ENCODE data around the gene BPNT1. TPM values are rescaled to one million over a fixed set of nuclear protein-coding genes. Genes with fewer than 3 reads are reported as not detected.
A peak's percentile ranks its signal among the peaks of the same experiment; 100 is the strongest.

The BPNT1 gene
- total and polyA plus RNA-seq, 2 of the 8 experiments (the other 6 are each of a cell fraction or from before 2014, with no cell fraction given) = 13.2 to 16.3 TPM

GRCh38 chr1:220045356-220046051, 44.1 kb downstream of the BPNT1 start:
- ChIA-PET CTCF (ENCODE audit: partially characterized antibody) (interaction anchor here (0.5 to 1.0 kb wide), 4 partner anchors 12 to 44 kb away, joined by 3 read pairs; partner anchors contain the start of gene BPNT1), POLR2A (ENCODE audit: partially characterized antibody) (no interaction called here)
- H2AK5ac ChIP-seq (ENCODE audit: low read depth, low read length) = no peak overlapping the region
- H3K4me2 ChIP-seq (ENCODE audit: insufficient read depth in 1 of 2, low read depth in 2 of 2, low read length in 2 of 2) = peak overlapping the region; percentile 41 to 82
- no peak overlapping the region for H3K23ac ChIP-seq (ENCODE audit: insufficient read length)
- H2BK120ac ChIP-seq (replicated peaks; ENCODE audit: low read depth, low read length) = no peak overlapping the region
- H2BK5ac ChIP-seq (ENCODE audit: low read depth, low read length) = peak overlapping the region; percentile 95; the same call in 1 of the 2 replicates
- no peak overlapping the region for H3K14ac ChIP-seq (ENCODE audit: insufficient read length)
- H4K91ac ChIP-seq (replicated peaks; ENCODE audit: insufficient read length, low read length) = no peak overlapping the region
- 0 out of 2 replicates have a peak, but pooled peaks cover 3% of the 10 kb centered on the region for H3K23me2 ChIP-seq (ENCODE audit: low read depth, low read length)
- no peak overlapping the region for H4K5ac ChIP-seq (ENCODE audit: insufficient read length, low read depth, low read length)
- H2BK12ac ChIP-seq (ENCODE audit: low read depth, low read length) = no peak overlapping the region
- H3K9ac ChIP-seq (replicated peaks in 1 of 4; ENCODE audit: extremely low read depth in 1 of 4, low read depth in 3 of 4, low read length in 3 of 4) = peak overlapping the region; percentile 54 to 91 (median 78); a peak in 6 of 7 replicates
- no peaks in the 10 kb centered on the region for H3K36me3 ChIP-seq (ENCODE audit: control insufficient read depth in 2 of 4, insufficient read depth in 4 of 4, low read length in 3 of 4)
- H3K79me2 ChIP-seq (ENCODE audit: control insufficient read depth in 1 of 2, insufficient read depth in 2 of 2, low read length in 2 of 2) = peaks cover 5 to 48% of the 10 kb centered on the region in 2 experiments
- H2BK20ac ChIP-seq (ENCODE audit: low read length) = no peak overlapping the region
- no peaks in the 10 kb centered on the region for H3K27me3 ChIP-seq (replicated peaks in 1 of 4; ENCODE audit: control insufficient read depth in 3 of 4, extremely low read depth in 1 of 4, insufficient read depth in 3 of 4, low read length in 3 of 4)
- DNase-seq (ENCODE audit: low read depth in 1 of 2, low spot score in 2 of 2) (no peak), FAIRE-seq (no peak)
- H3K56ac ChIP-seq (replicated peaks; ENCODE audit: insufficient read length, low read depth, low read length) = no peak overlapping the region
- no peak overlapping the region for H2BK15ac ChIP-seq (ENCODE audit: low read length)
- no peaks in the 10 kb centered on the region for H3K9me3 ChIP-seq (ENCODE audit: insufficient read depth in 2 of 2, low read depth in 1 of 2, low read length in 1 of 2)
- 39% methylated on average over 17 of the region's 17 CpGs; no CpG with 5 or more reads in 1 of the 2 experiments for WGBS, 2 experiments (ENCODE audit: extremely low coverage in 1 of 2, insufficient coverage in 1 of 2, insufficient read length in 1 of 2, insufficient replicate concordance in 2 of 2, low coverage in 1 of 2, low lambda C conversion rate in 2 of 2, missing lambda C conversion rate in 1 of 2)
- H3K4me3 ChIP-seq (ENCODE audit: extremely low read depth in 1 of 4, insufficient read depth in 2 of 4, low read depth in 3 of 4, low read length in 4 of 4) = peak overlapping the region; percentile 84 to 97 (median 92)
- no peak for TF ChIP-seq KDM4A (IDR thresholded peaks at IDR 0.05; ENCODE audit: low read depth, low read length, severe bottlenecking)
- TF ChIP-seq POLR2AphosphoS5 (IDR thresholded peaks at IDR 0.05; ENCODE audit: low read depth, low read length) = no peak
- TF ChIP-seq E2F6 (IDR thresholded peaks at IDR 0.05) = no peak
- TF ChIP-seq SP1 (IDR thresholded peaks at IDR 0.05; ENCODE audit: low read depth, low read length) = no peak
- no peak for TF ChIP-seq TAF7 (optimal IDR thresholded peaks at IDR 0.05; ENCODE audit: borderline replicate concordance, low read depth, low read length)
- TF ChIP-seq CHD1 (IDR thresholded peaks at IDR 0.05; ENCODE audit: low read depth, low read length) = no peak
- TF ChIP-seq SP2 (IDR thresholded peaks at IDR 0.05; ENCODE audit: low read length) = no peak
- TF ChIP-seq SP4 (IDR thresholded peaks at IDR 0.05; ENCODE audit: low read length) = no peak
- TF ChIP-seq NANOG (IDR thresholded peaks at IDR 0.05; ENCODE audit: insufficient read depth, low read depth, low read length, poor library complexity, severe bottlenecking) = no peak
- TF ChIP-seq TEAD4 (IDR thresholded peaks at IDR 0.05; ENCODE audit: low read depth, low read length) = no peak
- no peak for TF ChIP-seq SRF (IDR thresholded peaks at IDR 0.05; ENCODE audit: low read depth, low read length)
- TF ChIP-seq CEBPB (IDR thresholded peaks at IDR 0.05; ENCODE audit: low read depth, low read length) = no peak
- TF ChIP-seq CBX5 (IDR thresholded peaks at IDR 0.05; ENCODE audit: low read depth, low read length) = no peak
- no peak overlapping the region for H3K27ac ChIP-seq (ENCODE audit: low read depth, low read length)
- peak overlapping the region; percentile 84; the same call in 1 of the 2 replicates for H2AFZ ChIP-seq (ENCODE audit: low read length)
- no peak overlapping the region for H3K18ac ChIP-seq (ENCODE audit: extremely low read depth, low read length)
- no peaks in the 10 kb centered on the region for H3K79me1 ChIP-seq (ENCODE audit: low read depth, low read length)
- peaks cover 0 to 3% (median 0%) of the 10 kb centered on the region in 4 experiments; a peak in 3 of 7 replicates for H3K4me1 ChIP-seq (replicated peaks in 1 of 4; ENCODE audit: control insufficient read depth in 3 of 4, insufficient read depth in 4 of 4, low read length in 3 of 4)
- no peak overlapping the region for H4K8ac ChIP-seq (ENCODE audit: extremely low read depth, insufficient read depth, low read length)
- peaks cover 0 to 1% of the 10 kb centered on the region in 2 experiments for H4K20me1 ChIP-seq (replicated peaks in 1 of 2; ENCODE audit: control insufficient read depth in 1 of 2, insufficient read depth in 2 of 2, low read length in 2 of 2)
- H3K4ac ChIP-seq (replicated peaks; ENCODE audit: insufficient read length, low read depth, low read length) = no peak overlapping the region
